Left ventricle myocardium inferior (tissue), 1 donor: ENCODE measurements around the gene EFNA5. TPM values are rescaled to one million over a fixed set of nuclear protein-coding genes. Genes with fewer than 3 reads are reported as not detected.
A peak's percentile ranks its signal among the peaks of the same experiment; 100 is the strongest.

ENCODE experiments used
- DNase-seq: peaks from one replicate; pipeline ENCODE4 v3.0.0-alpha.2; 2020
- H3K27ac ChIP-seq: fragments of 200-600 bp; replicated peaks from 2 replicates; pipeline ENCODE4 v1.8.0; 2021
- H3K27me3 ChIP-seq: fragments of 200-600 bp; 2 replicates; pipeline ENCODE4 v1.8.0; 2021; ENCODE audit warnings: low read depth
- H3K36me3 ChIP-seq: fragments of 200-600 bp; 2 replicates; pipeline ENCODE4 v1.8.0; 2021
- H3K4me1 ChIP-seq: fragments of 200-600 bp; 2 replicates; pipeline ENCODE4 v1.8.0; 2021
- H3K4me3 ChIP-seq: fragments of 200-600 bp; 2 replicates; pipeline ENCODE4 v1.8.0; 2021; ENCODE audit warnings: mild to moderate bottlenecking, moderate library complexity
- H3K9me3 ChIP-seq: fragments of 200-600 bp; replicated peaks from 2 replicates; pipeline ENCODE4 v1.8.0; 2021
- intact Hi-C: fragments of 100-400 bp; cut with micrococcal nuclease; formaldehyde crosslinking; loops from one replicate; pipeline ENCODE4 v1.11.0; 2022
- total RNA-seq: library from RNA; stranded (reverse); fragmentation: NEBNext Ultra II Directional; extraction: Animal tissue kit (Norgen Biotek cat#: 25700); gene quantifications from one replicate; pipeline ENCODE4 v1.2.1, GENCODE V29; 2021
- TF ChIP-seq, protein P1 (sequence below): fragments of 200-600 bp; IDR thresholded peaks from 2 replicates; pipeline ENCODE4 v1.8.0; 2021; ENCODE audit warnings: antibody characterized with exemption, mild to moderate bottlenecking, borderline replicate concordance
- donor health status: DM: no; HTN: yes; CAD: no; lungs with severe emphysema.

The EFNA5 gene
- total RNA-seq, 1 donor from 2014 or later, result 28.2 TPM

DNA sequence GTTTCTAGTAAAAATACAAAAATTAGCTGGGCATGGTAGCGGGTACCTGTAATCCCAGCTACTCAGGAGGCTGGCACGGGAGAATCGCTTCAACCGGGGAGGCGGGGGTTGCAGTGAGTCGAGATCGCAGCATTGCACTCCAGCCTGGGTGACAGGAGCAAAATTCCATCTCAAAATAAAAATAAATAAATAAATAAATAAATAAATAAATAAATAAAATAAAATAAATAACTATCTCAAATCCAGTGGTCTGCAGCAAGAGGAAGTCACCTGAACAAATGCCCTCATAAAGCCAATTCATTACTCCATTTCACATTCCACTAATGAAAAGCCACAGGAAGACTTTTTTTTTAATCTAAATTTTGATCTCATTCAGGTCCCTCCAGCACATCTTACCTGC is 114.2 kb downstream of the EFNA5 start:
- H3K36me3 ChIP-seq, result no peaks in the 10 kb centered on the region
- intact Hi-C loops, result no loop called here
- H3K9me3 ChIP-seq, result no peaks in the 10 kb centered on the region
- no peak for DNase-seq
- H3K4me3 ChIP-seq, result no peak overlapping the region
- TF ChIP-seq, protein P1, sequence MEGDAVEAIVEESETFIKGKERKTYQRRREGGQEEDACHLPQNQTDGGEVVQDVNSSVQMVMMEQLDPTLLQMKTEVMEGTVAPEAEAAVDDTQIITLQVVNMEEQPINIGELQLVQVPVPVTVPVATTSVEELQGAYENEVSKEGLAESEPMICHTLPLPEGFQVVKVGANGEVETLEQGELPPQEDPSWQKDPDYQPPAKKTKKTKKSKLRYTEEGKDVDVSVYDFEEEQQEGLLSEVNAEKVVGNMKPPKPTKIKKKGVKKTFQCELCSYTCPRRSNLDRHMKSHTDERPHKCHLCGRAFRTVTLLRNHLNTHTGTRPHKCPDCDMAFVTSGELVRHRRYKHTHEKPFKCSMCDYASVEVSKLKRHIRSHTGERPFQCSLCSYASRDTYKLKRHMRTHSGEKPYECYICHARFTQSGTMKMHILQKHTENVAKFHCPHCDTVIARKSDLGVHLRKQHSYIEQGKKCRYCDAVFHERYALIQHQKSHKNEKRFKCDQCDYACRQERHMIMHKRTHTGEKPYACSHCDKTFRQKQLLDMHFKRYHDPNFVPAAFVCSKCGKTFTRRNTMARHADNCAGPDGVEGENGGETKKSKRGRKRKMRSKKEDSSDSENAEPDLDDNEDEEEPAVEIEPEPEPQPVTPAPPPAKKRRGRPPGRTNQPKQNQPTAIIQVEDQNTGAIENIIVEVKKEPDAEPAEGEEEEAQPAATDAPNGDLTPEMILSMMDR, result no peak
- H3K4me1 ChIP-seq, result peaks cover 41% of the 10 kb centered on the region
- H3K27me3 ChIP-seq, result no peaks in the 10 kb centered on the region
- peak overlapping the region; percentile 81 for H3K27ac ChIP-seq

DNA sequence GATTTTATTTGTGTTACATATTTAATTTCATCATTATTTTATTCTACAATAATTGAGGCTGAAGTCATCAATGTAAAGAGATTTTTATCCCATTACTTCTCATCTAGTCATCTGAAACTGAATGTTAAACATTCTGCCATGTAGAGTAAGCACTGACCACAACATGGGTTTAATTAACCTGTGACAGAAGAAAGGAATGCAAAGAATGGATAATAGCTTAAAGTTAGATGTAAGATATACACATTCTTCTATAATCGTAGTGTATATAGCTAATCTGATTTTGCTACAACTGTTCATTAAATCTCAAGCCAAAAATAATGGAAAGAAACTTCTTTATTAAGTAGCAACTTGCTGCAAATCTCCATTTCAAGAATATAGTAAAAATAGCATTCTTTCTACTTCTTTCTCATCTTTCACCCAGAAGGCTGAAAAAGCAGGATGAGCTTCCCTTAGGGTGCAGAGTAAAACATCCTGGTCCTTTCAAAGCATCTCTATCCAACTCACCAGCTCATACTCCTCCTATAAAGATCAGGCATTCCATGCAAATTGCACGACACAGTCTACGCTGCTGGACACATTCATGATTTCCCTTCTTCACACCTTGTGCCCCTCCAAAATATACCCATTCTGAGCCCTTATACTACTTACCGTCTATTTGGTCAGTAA is 115.2 kb downstream of the EFNA5 start:
- Histone ChIP-seq H3K27me3 (no peaks in the 10 kb centered on the region), H3K9me3 (no peaks in the 10 kb centered on the region), H3K4me1 (peaks cover 51% of the 10 kb centered on the region), H3K36me3 (no peaks in the 10 kb centered on the region), H3K4me3 (no peak overlapping the region), H3K27ac (peak overlapping the region; percentile 81)
- DNase-seq, result no peak
- intact Hi-C loops, result no loop called here
- TF ChIP-seq, protein P1, result no peak

DNA sequence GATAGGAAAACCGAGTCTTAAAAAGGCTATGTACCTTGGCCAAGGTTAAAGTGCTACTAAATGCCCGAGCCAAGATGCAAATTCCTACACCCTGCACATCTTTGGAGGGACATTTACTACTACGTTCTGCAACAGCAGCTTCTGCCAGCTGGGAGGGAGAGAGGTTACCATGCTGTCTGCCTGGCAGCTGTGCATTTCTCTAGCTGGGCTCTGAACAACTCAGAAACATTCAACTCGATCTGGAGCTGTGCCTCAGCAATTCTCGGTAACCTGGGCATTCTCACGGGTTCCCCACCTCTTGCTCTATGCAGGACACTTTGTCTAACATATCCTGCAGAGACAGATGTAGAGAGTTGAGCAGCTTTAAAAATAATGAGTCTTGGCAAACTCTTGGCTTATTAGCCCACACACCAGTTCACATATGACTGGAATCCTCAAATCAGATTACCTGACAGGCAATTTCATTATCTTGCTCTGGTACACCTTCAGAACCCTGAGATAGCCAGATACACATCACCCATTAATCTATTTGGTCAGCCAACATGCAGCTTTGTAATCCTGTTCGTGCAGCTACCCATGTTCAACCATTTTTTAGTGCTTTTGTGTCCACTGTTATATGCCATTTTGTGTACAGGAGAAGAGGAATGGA is 115.8 kb downstream of the EFNA5 start:
- TF ChIP-seq, protein P1, result no peak
- Histone ChIP-seq H3K36me3 (no peaks in the 10 kb centered on the region), H3K27ac (peak overlapping the region; percentile 81), H3K27me3 (no peaks in the 10 kb centered on the region), H3K9me3 (no peaks in the 10 kb centered on the region), H3K4me3 (no peak overlapping the region), H3K4me1 (peaks cover 52% of the 10 kb centered on the region)
- peak; percentile 23 for DNase-seq
- intact Hi-C loops, result no loop called here

DNA sequence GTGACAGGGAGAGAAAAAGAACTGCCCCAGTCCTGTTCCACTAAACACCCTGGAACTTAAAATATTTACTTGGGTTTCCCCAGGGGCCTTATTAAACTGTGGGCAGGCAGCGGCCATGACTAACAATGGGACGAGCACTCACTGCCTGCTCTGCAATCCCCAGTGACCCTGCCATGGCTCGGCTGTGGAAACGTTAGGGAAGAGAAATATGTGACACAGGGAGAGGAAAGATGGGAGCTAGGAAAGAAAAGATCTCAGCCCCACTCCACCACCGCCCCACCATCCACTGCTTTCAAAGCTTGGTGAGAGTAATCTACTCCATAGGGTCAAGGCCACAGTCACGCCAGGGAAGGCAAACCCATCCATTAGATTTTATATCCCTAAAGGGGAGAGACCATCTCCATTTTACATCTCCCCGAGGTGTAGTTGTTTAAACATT is 117.6 kb downstream of the EFNA5 start:
- TF ChIP-seq, protein P1, result no peak
- H3K4me1 ChIP-seq, result peaks cover 54% of the 10 kb centered on the region
- H3K4me3 ChIP-seq, result no peak overlapping the region
- DNase-seq, result no peak
- intact Hi-C loops, result no loop called here
- H3K27me3 ChIP-seq, result no peaks in the 10 kb centered on the region
- no peak overlapping the region for H3K27ac ChIP-seq
- H3K9me3 ChIP-seq, result no peaks in the 10 kb centered on the region
- no peaks in the 10 kb centered on the region for H3K36me3 ChIP-seq

DNA sequence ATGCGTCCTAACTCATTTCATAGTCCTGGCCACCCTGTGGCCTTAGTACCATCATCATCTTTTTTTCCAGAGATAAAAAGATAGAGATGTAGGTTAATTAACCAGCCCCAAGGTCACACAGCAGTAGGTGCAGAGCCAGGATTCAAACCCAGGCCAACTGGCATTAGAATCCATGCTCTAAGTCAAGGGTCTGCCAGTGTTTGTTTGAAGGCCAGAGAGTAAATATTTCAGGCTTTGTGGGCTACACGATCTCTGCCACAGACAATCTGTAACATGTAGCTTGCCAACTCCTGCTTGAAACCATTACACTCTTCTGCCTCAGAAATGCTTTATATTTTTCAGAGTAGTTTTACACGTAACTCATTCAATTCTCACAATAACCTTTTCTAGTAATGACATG is 119.6 kb downstream of the EFNA5 start:
- Histone ChIP-seq H3K36me3 (no peaks in the 10 kb centered on the region), H3K27ac (peak overlapping the region; percentile 15), H3K4me3 (no peak overlapping the region), H3K27me3 (no peaks in the 10 kb centered on the region), H3K4me1 (peaks cover 50% of the 10 kb centered on the region), H3K9me3 (no peaks in the 10 kb centered on the region)
- DNase-seq, result no peak
- intact Hi-C loops, result no loop called here
- TF ChIP-seq, protein P1, result no peak
